SK-N-MC (cell line): ENCODE data around the gene TRIP4.

ENCODE experiments used
- EZH2 ChIP-seq: fragments of 200-600 bp; sonication (generic); IDR thresholded peaks from one replicate; pipeline ENCODE4 v1.6.1; 2017; ENCODE audit warnings: antibody characterized with exemption
- POLR2AphosphoS5 ChIP-seq: IDR thresholded peaks from 2 replicates; pipeline ENCODE4 v1.6.1; 2012; ENCODE audit warnings: mild to moderate bottlenecking, low read depth, low read length, borderline replicate concordance

GRCh38 chr15:64454282-64454681 lies 66.6 kb downstream of the TRIP4 start:
- TF ChIP-seq POLR2AphosphoS5 (no peak), EZH2 (no peak)
